Hepatocyte (in vitro differentiated cells): ENCODE data around the gene SHISAL1. TPM values are rescaled to one million over a fixed set of nuclear protein-coding genes. Genes with fewer than 3 reads are reported as not detected.

Experiments
- DNase-seq: peaks from one replicate; pipeline ENCODE4 v3.0.0-alpha.2; 2016; ENCODE audit warnings: low spot score
- H2AFZ ChIP-seq: fragments of 200-600 bp; sonication (generic); 2 replicates; pipeline ENCODE4 v1.6.0; 2016; ENCODE audit warnings: antibody characterized with exemption, mild to moderate bottlenecking
- H3K27ac ChIP-seq: fragments of 200-600 bp; sonication (generic); 2 replicates; pipeline ENCODE4 v1.5.1; 2016; ENCODE audit warnings: mild to moderate bottlenecking
- H3K27me3 ChIP-seq: fragments of 200-600 bp; sonication (generic); 2 replicates; pipeline ENCODE4 v1.6.1; 2016
- H3K36me3 ChIP-seq: fragments of 200-600 bp; sonication (generic); replicated peaks from 2 replicates; pipeline ENCODE4 v1.5.1; 2016; ENCODE audit warnings: low read depth; ENCODE audit not compliant: insufficient read depth
- H3K4me1 ChIP-seq: fragments of 200-600 bp; sonication (generic); 2 replicates; pipeline ENCODE4 v1.5.1; 2016; ENCODE audit warnings: mild to moderate bottlenecking, moderate library complexity; ENCODE audit not compliant: insufficient read depth
- H3K4me2 ChIP-seq: fragments of 200-600 bp; sonication (generic); 2 replicates; pipeline ENCODE4 v1.6.0; 2016
- H3K4me3 ChIP-seq: fragments of 200-600 bp; sonication (generic); 2 replicates; pipeline ENCODE4 v1.5.1; 2016; ENCODE audit warnings: mild to moderate bottlenecking
- H3K79me2 ChIP-seq: fragments of 200-600 bp; sonication (generic); 2 replicates; pipeline ENCODE4 v1.6.0; 2017; ENCODE audit warnings: mild to moderate bottlenecking
- H3K9me2 ChIP-seq: fragments of 200-600 bp; sonication (generic); replicated peaks from 2 replicates; pipeline ENCODE4 v1.6.0; 2017; ENCODE audit warnings: mild to moderate bottlenecking; ENCODE audit not compliant: insufficient read depth
- H3K9me3 ChIP-seq: fragments of 200-600 bp; sonication (generic); 2 replicates; pipeline ENCODE4 v1.5.1; 2016; ENCODE audit warnings: low read depth, mild to moderate bottlenecking
- H4K20me1 ChIP-seq: fragments of 200-600 bp; sonication (generic); 2 replicates; pipeline ENCODE4 v1.6.0; 2016; ENCODE audit warnings: mild to moderate bottlenecking; ENCODE audit not compliant: insufficient read depth, poor library complexity, severe bottlenecking
- CTCF ChIP-seq: fragments of 200-600 bp; sonication (generic); IDR thresholded peaks from 2 replicates; pipeline ENCODE4 v1.5.1; 2016; ENCODE audit warnings: antibody characterized with exemption, mild to moderate bottlenecking; ENCODE audit not compliant: poor library complexity
- EZH2 ChIP-seq: fragments of 200-600 bp; sonication (generic); IDR thresholded peaks from 2 replicates; pipeline ENCODE4 v1.6.1; 2016; ENCODE audit warnings: antibody characterized with exemption, mild to moderate bottlenecking, borderline replicate concordance
- EZH2phosphoT487 ChIP-seq: fragments of 200-600 bp; sonication (generic); IDR thresholded peaks from one replicate; pipeline ENCODE4 v1.6.1; 2018; ENCODE audit warnings: antibody characterized with exemption, mild to moderate bottlenecking, low read depth, moderate library complexity; ENCODE audit not compliant: unreplicated experiment, severe bottlenecking
- WGBS: methylation state at CpG from one replicate; pipeline ENCODE4 v1.1.6; 2016; ENCODE audit warnings: low lambda C conversion rate; ENCODE audit errors: missing lambda C conversion rate; 5-methylcytosine and 5-hydroxymethylcytosine counted together
- polyA plus RNA-seq: library from polyadenylated mRNA; unstranded; fragments of >200 nt; fragmentation: Nextera tagmentation; extraction: Ambion mirVana; gene quantifications from 2 replicates; pipeline ENCODE4 v1.2.1, GENCODE V29; 2016
- total RNA-seq: library from RNA; depleted of rRNA; stranded (reverse); fragments of >200 nt; gene quantifications from 2 replicates; pipeline ENCODE4 v1.2.3, GENCODE V29; 2014

Gene SHISAL1
- total and polyA plus RNA-seq, 2 experiments from 2014 or later = 0.66 to 2.4 TPM

GRCh38 chr22:44292521-44292920, 20.2 kb downstream of the SHISAL1 start:
- Histone ChIP-seq H3K4me2 (no peak overlapping the region), H3K27me3 (no peaks in the 10 kb centered on the region), H3K4me3 (no peak overlapping the region), H3K9me3 (no peaks in the 10 kb centered on the region), H3K36me3 (no peaks in the 10 kb centered on the region), H3K27ac (no peak overlapping the region), H3K79me2 (no peaks in the 10 kb centered on the region), H3K9me2 (no peaks in the 10 kb centered on the region), H4K20me1 (no peaks in the 10 kb centered on the region), H2AFZ (no peak overlapping the region), H3K4me1 (peaks cover 9% of the 10 kb centered on the region)
- 94% methylated on average over 10 of the region's 10 CpGs for WGBS
- no peak for TF ChIP-seq EZH2
- no peak for DNase-seq

- no peaks in the 10 kb centered on the region for H3K9me2 ChIP-seq
- no peaks in the 10 kb centered on the region for H3K79me2 ChIP-seq
- H3K4me1 ChIP-seq = peaks cover 7% of the 10 kb centered on the region
- no peak overlapping the region for H2AFZ ChIP-seq
- H3K4me3 ChIP-seq = no peak overlapping the region
- H3K9me3 ChIP-seq = no peaks in the 10 kb centered on the region
- TF ChIP-seq EZH2 (no peak), EZH2phosphoT487 (no peak), CTCF (no peak)
- no peak overlapping the region for H3K27ac ChIP-seq
- no peaks in the 10 kb centered on the region for H3K36me3 ChIP-seq
- H3K4me2 ChIP-seq = no peak overlapping the region
- H3K27me3 ChIP-seq = no peaks in the 10 kb centered on the region
- no peak for DNase-seq
- WGBS = 70% methylated on average over 20 of the region's 21 CpGs
- no peaks in the 10 kb centered on the region for H4K20me1 ChIP-seq
Measured at GRCh38 chr22:44291674-44292360, 20.9 kb downstream of the SHISAL1 start.

GRCh38 chr22:44291265-44291664, 21.5 kb downstream of the SHISAL1 start:
- DNase-seq = no peak
- TF ChIP-seq CTCF (no peak), EZH2phosphoT487 (no peak), EZH2 (no peak)
- Histone ChIP-seq H3K4me2 (no peak overlapping the region), H3K9me2 (no peaks in the 10 kb centered on the region), H3K4me3 (no peak overlapping the region), H2AFZ (no peak overlapping the region), H3K36me3 (no peaks in the 10 kb centered on the region), H3K27ac (no peak overlapping the region), H4K20me1 (no peaks in the 10 kb centered on the region), H3K9me3 (no peaks in the 10 kb centered on the region), H3K79me2 (no peaks in the 10 kb centered on the region), H3K4me1 (peaks cover 7% of the 10 kb centered on the region), H3K27me3 (no peaks in the 10 kb centered on the region)
- WGBS = 95% methylated on average over 7 of the region's 8 CpGs

- Histone ChIP-seq H3K79me2 (no peaks in the 10 kb centered on the region), H3K27ac (peak overlapping the region; percentile 1), H3K9me2 (no peaks in the 10 kb centered on the region), H3K4me1 (peaks cover 7% of the 10 kb centered on the region), H2AFZ (no peak overlapping the region), H3K4me2 (no peak overlapping the region), H4K20me1 (no peaks in the 10 kb centered on the region), H3K4me3 (no peak overlapping the region), H3K9me3 (no peaks in the 10 kb centered on the region), H3K27me3 (no peaks in the 10 kb centered on the region), H3K36me3 (no peaks in the 10 kb centered on the region)
- TF ChIP-seq CTCF (no peak), EZH2phosphoT487 (no peak), EZH2 (no peak)
- DNase-seq = no peak
- WGBS = 28% methylated on average over 11 of the region's 13 CpGs
Measured at GRCh38 chr22:44289414-44290171, 23.2 kb downstream of the SHISAL1 start.
